Osteoblast (primary cell): Measurements from ENCODE around the gene NUP37. TPM values are rescaled to one million over a fixed set of nuclear protein-coding genes. Genes with fewer than 3 reads are reported as not detected.

Source experiments
- DNase-seq: peaks from one replicate; pipeline ENCODE4 v3.0.0; 2011; ENCODE audit warnings: low spot score, mixed read lengths; ENCODE audit not compliant: insufficient read length; ENCODE audit errors: missing footprints
- H2AFZ ChIP-seq: 2 replicates; pipeline ENCODE4 v1.6.0; 2011; ENCODE audit warnings: mild to moderate bottlenecking, low read length
- H3K27ac ChIP-seq: 2 replicates; pipeline ENCODE4 v1.5.1; 2011; ENCODE audit warnings: mild to moderate bottlenecking, low read depth, low read length, moderate library complexity
- H3K27me3 ChIP-seq: 2 replicates; pipeline ENCODE4 v1.6.0; 2012; ENCODE audit warnings: mild to moderate bottlenecking, control low read depth, inconsistent platforms, low read length, moderate library complexity; ENCODE audit not compliant: insufficient read depth
- H3K36me3 ChIP-seq: 2 replicates; pipeline ENCODE4 v1.5.1; 2011; ENCODE audit warnings: mild to moderate bottlenecking, low read length, control low read depth, moderate library complexity; ENCODE audit not compliant: insufficient read depth
- H3K4me1 ChIP-seq: 2 replicates; pipeline ENCODE4 v1.5.1; 2011; ENCODE audit warnings: mild to moderate bottlenecking, low read length, control low read depth, moderate library complexity; ENCODE audit not compliant: insufficient read depth
- H3K4me2 ChIP-seq: 2 replicates; pipeline ENCODE4 v1.6.0; 2011; ENCODE audit warnings: mild to moderate bottlenecking, low read length; ENCODE audit not compliant: insufficient read depth
- H3K4me3 ChIP-seq: fragments of 200-600 bp; sonication (generic); 3 replicates; pipeline ENCODE4 v1.5.1; 2012; ENCODE audit warnings: mild to moderate bottlenecking, low read length, inconsistent platforms; ENCODE audit not compliant: insufficient read depth
- H3K79me2 ChIP-seq: 2 replicates; pipeline ENCODE4 v1.6.0; 2012; ENCODE audit warnings: mild to moderate bottlenecking, low read length, control low read depth, inconsistent platforms; ENCODE audit not compliant: insufficient read depth
- H3K9me3 ChIP-seq: 2 replicates; pipeline ENCODE4 v1.5.1; 2011; ENCODE audit warnings: low read depth, low read length, control low read depth
- H4K20me1 ChIP-seq: 2 replicates; pipeline ENCODE4 v1.6.0; 2012; ENCODE audit warnings: mild to moderate bottlenecking, low read length, control low read depth; ENCODE audit not compliant: insufficient read depth
- CTCF ChIP-seq: IDR thresholded peaks from 2 replicates; pipeline ENCODE4 v1.5.1; 2011; ENCODE audit warnings: mild to moderate bottlenecking, low read depth, low read length, moderate library complexity; ENCODE audit errors: extremely low read depth
- total RNA-seq: library from RNA; depleted of rRNA; stranded (reverse); fragments of >200 nt; gene quantifications from 2 replicates; pipeline ENCODE4 v1.2.3, GENCODE V29; 2012

Gene NUP37
- total RNA-seq, 1 donor: 24.6 TPM

GRCh38 chr12:102120886-102121285 is 972 bp upstream of the NUP37 start:
- Histone ChIP-seq H3K79me2 (peaks cover 48% of the 10 kb centered on the region), H4K20me1 (no peaks in the 10 kb centered on the region)
- DNase-seq: peak; percentile 60

DNA sequence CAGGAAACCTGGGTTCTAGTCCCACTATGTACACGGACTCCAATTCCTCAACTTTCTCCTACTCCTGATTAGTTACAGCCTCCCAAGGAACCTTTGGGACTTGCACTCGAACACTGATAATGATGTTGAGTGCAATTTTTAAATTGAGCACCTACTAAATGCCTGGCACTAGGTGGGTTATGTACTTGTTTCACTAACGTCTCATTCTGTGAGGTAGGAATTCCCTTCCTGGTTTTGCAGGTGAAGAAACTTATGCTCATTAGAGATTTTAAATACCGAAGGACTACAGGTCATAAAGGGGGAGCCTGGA is 605 bp upstream of the NUP37 start:
- Histone ChIP-seq H3K27me3 (no peaks in the 10 kb centered on the region), H3K9me3 (no peaks in the 10 kb centered on the region), H3K4me2 (peak overlapping the region; percentile 89), H3K4me3 (peak overlapping the region; percentile 87), H3K27ac (peak overlapping the region; percentile 80), H3K79me2 (peaks cover 48% of the 10 kb centered on the region), H3K36me3 (peaks cover 17% of the 10 kb centered on the region), H3K4me1 (peaks cover 18% of the 10 kb centered on the region), H4K20me1 (no peaks in the 10 kb centered on the region), H2AFZ (peak overlapping the region; percentile 100)
- TF ChIP-seq CTCF: no peak
- no peak for DNase-seq

More at GRCh38 chr12:102120886-102121285, 972 bp upstream of the NUP37 start:
- H3K27ac ChIP-seq: peak overlapping the region; percentile 26
- H2AFZ ChIP-seq: peak overlapping the region; percentile 100
- no peaks in the 10 kb centered on the region for H3K9me3 ChIP-seq
- H3K4me3 ChIP-seq: peak overlapping the region; percentile 87
- TF ChIP-seq CTCF: no peak
- peaks cover 17% of the 10 kb centered on the region for H3K36me3 ChIP-seq
- H3K4me2 ChIP-seq: peak overlapping the region; percentile 89
- H3K27me3 ChIP-seq: no peaks in the 10 kb centered on the region
- peaks cover 18% of the 10 kb centered on the region for H3K4me1 ChIP-seq

GRCh38 chr12:102118874-102119273 is 1.0 kb downstream of the NUP37 start:
- Histone ChIP-seq H3K36me3 (peaks cover 17% of the 10 kb centered on the region), H3K4me2 (peak overlapping the region; percentile 89), H3K4me3 (peak overlapping the region; percentile 87), H3K27ac (no peak overlapping the region), H3K79me2 (peaks cover 44% of the 10 kb centered on the region), H2AFZ (no peak overlapping the region), H4K20me1 (no peaks in the 10 kb centered on the region), H3K4me1 (peaks cover 18% of the 10 kb centered on the region), H3K27me3 (no peaks in the 10 kb centered on the region), H3K9me3 (no peaks in the 10 kb centered on the region)
- DNase-seq: no peak
- no peak for TF ChIP-seq CTCF

- Histone ChIP-seq H4K20me1 (no peaks in the 10 kb centered on the region), H3K27me3 (no peaks in the 10 kb centered on the region)
Measured at GRCh38 chr12:102116392-102116791, 3.5 kb downstream of the NUP37 start.

More at GRCh38 chr12:102116392-102116791, 3.5 kb downstream of the NUP37 start:
- Histone ChIP-seq H3K4me3 (no peak overlapping the region), H3K36me3 (peaks cover 20% of the 10 kb centered on the region), H2AFZ (no peak overlapping the region), H3K27ac (no peak overlapping the region), H3K4me1 (peaks cover 18% of the 10 kb centered on the region), H3K9me3 (no peaks in the 10 kb centered on the region), H3K4me2 (no peak overlapping the region), H3K79me2 (peaks cover 23% of the 10 kb centered on the region)
- no peak for TF ChIP-seq CTCF
- no peak for DNase-seq
